T-helper 1 cell treated with Interleukin-12 subunit alpha and Interleukin-12 subunit beta and Interleukin-4 antibody, amounts not matched to agents 30 μg/mL and 1 μg/mL, for 36 hours (primary cell): ENCODE results near the gene SMIM32.

Source experiments
- H3K27ac Mint-ChIP-seq: one replicate; pipeline ENCODE4 v1.8.0; 2021; ENCODE audit warnings: mild to moderate bottlenecking, mixed read lengths
- H3K27me3 Mint-ChIP-seq: one replicate; pipeline ENCODE4 v1.8.0; 2021; ENCODE audit warnings: low read depth, mixed read lengths
- H3K36me3 Mint-ChIP-seq: one replicate; pipeline ENCODE4 v1.8.0; 2021; ENCODE audit warnings: low read depth, mixed read lengths
- H3K4me1 Mint-ChIP-seq: one replicate; pipeline ENCODE4 v1.8.0; 2021; ENCODE audit warnings: low read depth, mixed read lengths
- H3K4me3 Mint-ChIP-seq: one replicate; pipeline ENCODE4 v1.8.0; 2021; ENCODE audit warnings: mild to moderate bottlenecking, moderate library complexity, mixed read lengths
- H3K9me3 Mint-ChIP-seq: one replicate; pipeline ENCODE4 v1.8.0; 2021; ENCODE audit warnings: mixed read lengths

The SMIM32 gene

GRCh38 chr5:136185974-136186665 is 6.8 kb downstream of the SMIM32 start:
- Mint-ChIP-seq H3K27me3 (peaks cover 17% of the 10 kb centered on the region), H3K4me1 (no peaks in the 10 kb centered on the region), H3K36me3 (no peaks in the 10 kb centered on the region), H3K9me3 (no peaks in the 10 kb centered on the region), H3K27ac (no peak overlapping the region), H3K4me3 (no peak overlapping the region)

- H3K4me3 Mint-ChIP-seq, result no peak overlapping the region
- no peak overlapping the region for H3K27ac Mint-ChIP-seq
- H3K9me3 Mint-ChIP-seq, result no peaks in the 10 kb centered on the region
- no peaks in the 10 kb centered on the region for H3K4me1 Mint-ChIP-seq
- H3K36me3 Mint-ChIP-seq, result peaks cover 1% of the 10 kb centered on the region
- no peaks in the 10 kb centered on the region for H3K27me3 Mint-ChIP-seq
Observed at GRCh38 chr5:136182618-136183017, 10.3 kb downstream of the SMIM32 start.

GRCh38 chr5:136174021-136174659 is 18.8 kb downstream of the SMIM32 start:
- Mint-ChIP-seq H3K36me3 (peaks cover 4% of the 10 kb centered on the region), H3K9me3 (no peaks in the 10 kb centered on the region), H3K27ac (no peak overlapping the region), H3K27me3 (no peaks in the 10 kb centered on the region), H3K4me3 (no peak overlapping the region), H3K4me1 (no peaks in the 10 kb centered on the region)

GRCh38 chr5:136169218-136169617 is 23.7 kb downstream of the SMIM32 start:
- H3K4me1 Mint-ChIP-seq, result no peaks in the 10 kb centered on the region
- no peak overlapping the region for H3K4me3 Mint-ChIP-seq
- peaks cover 4% of the 10 kb centered on the region for H3K36me3 Mint-ChIP-seq
- no peaks in the 10 kb centered on the region for H3K27me3 Mint-ChIP-seq
- H3K27ac Mint-ChIP-seq, result no peak overlapping the region
- no peaks in the 10 kb centered on the region for H3K9me3 Mint-ChIP-seq

- H3K4me1 Mint-ChIP-seq, result no peaks in the 10 kb centered on the region
- H3K9me3 Mint-ChIP-seq, result no peaks in the 10 kb centered on the region
- no peak overlapping the region for H3K4me3 Mint-ChIP-seq
- H3K27me3 Mint-ChIP-seq, result no peaks in the 10 kb centered on the region
- no peak overlapping the region for H3K27ac Mint-ChIP-seq
- peaks cover 4% of the 10 kb centered on the region for H3K36me3 Mint-ChIP-seq
Observed at GRCh38 chr5:136166909-136167308, 26.1 kb downstream of the SMIM32 start.

- Mint-ChIP-seq H3K27me3 (no peaks in the 10 kb centered on the region), H3K4me3 (no peak overlapping the region), H3K4me1 (no peaks in the 10 kb centered on the region), H3K9me3 (no peaks in the 10 kb centered on the region), H3K27ac (no peak overlapping the region), H3K36me3 (peaks cover 6% of the 10 kb centered on the region)
Observed at GRCh38 chr5:136164226-136164625, 28.7 kb downstream of the SMIM32 start.

GRCh38 chr5:136162008-136162407 is 31.0 kb downstream of the SMIM32 start:
- H3K9me3 Mint-ChIP-seq, result no peaks in the 10 kb centered on the region
- no peaks in the 10 kb centered on the region for H3K27me3 Mint-ChIP-seq
- H3K27ac Mint-ChIP-seq, result no peak overlapping the region
- H3K4me1 Mint-ChIP-seq, result no peaks in the 10 kb centered on the region
- H3K36me3 Mint-ChIP-seq, result peaks cover 3% of the 10 kb centered on the region
- no peak overlapping the region for H3K4me3 Mint-ChIP-seq

GRCh38 chr5:136159457-136159856 is 33.5 kb downstream of the SMIM32 start:
- Mint-ChIP-seq H3K27ac (no peak overlapping the region), H3K9me3 (no peaks in the 10 kb centered on the region), H3K4me3 (no peak overlapping the region), H3K36me3 (peaks cover 6% of the 10 kb centered on the region), H3K27me3 (no peaks in the 10 kb centered on the region), H3K4me1 (no peaks in the 10 kb centered on the region)

- H3K36me3 Mint-ChIP-seq, result peaks cover 12% of the 10 kb centered on the region
Observed at GRCh38 chr5:136157514-136157913, 35.4 kb downstream of the SMIM32 start.

GRCh38 chr5:136155761-136156160 is 37.2 kb downstream of the SMIM32 start:
- no peak overlapping the region for H3K4me3 Mint-ChIP-seq
- H3K36me3 Mint-ChIP-seq, result peaks cover 10% of the 10 kb centered on the region
- H3K27ac Mint-ChIP-seq, result no peak overlapping the region
- no peaks in the 10 kb centered on the region for H3K27me3 Mint-ChIP-seq
- H3K9me3 Mint-ChIP-seq, result no peaks in the 10 kb centered on the region
- no peaks in the 10 kb centered on the region for H3K4me1 Mint-ChIP-seq

More at GRCh38 chr5:136157514-136157913, 35.4 kb downstream of the SMIM32 start:
- Mint-ChIP-seq H3K27me3 (no peaks in the 10 kb centered on the region), H3K27ac (no peak overlapping the region), H3K9me3 (no peaks in the 10 kb centered on the region), H3K4me1 (no peaks in the 10 kb centered on the region), H3K4me3 (no peak overlapping the region)

- H3K9me3 Mint-ChIP-seq, result no peaks in the 10 kb centered on the region
- peaks cover 9% of the 10 kb centered on the region for H3K36me3 Mint-ChIP-seq
- H3K4me1 Mint-ChIP-seq, result no peaks in the 10 kb centered on the region
- H3K4me3 Mint-ChIP-seq, result no peak overlapping the region
- H3K27me3 Mint-ChIP-seq, result no peaks in the 10 kb centered on the region
- no peak overlapping the region for H3K27ac Mint-ChIP-seq
Observed at GRCh38 chr5:136155078-136155477, 37.9 kb downstream of the SMIM32 start.

GRCh38 chr5:136153581-136154236 is 39.3 kb downstream of the SMIM32 start:
- Mint-ChIP-seq H3K36me3 (peaks cover 9% of the 10 kb centered on the region), H3K27ac (no peak overlapping the region), H3K4me1 (no peaks in the 10 kb centered on the region), H3K4me3 (no peak overlapping the region), H3K9me3 (no peaks in the 10 kb centered on the region), H3K27me3 (no peaks in the 10 kb centered on the region)

GRCh38 chr5:136149891-136150290 is 43.1 kb downstream of the SMIM32 start:
- H3K4me3 Mint-ChIP-seq, result no peak overlapping the region
- H3K36me3 Mint-ChIP-seq, result peaks cover 9% of the 10 kb centered on the region
- H3K9me3 Mint-ChIP-seq, result no peaks in the 10 kb centered on the region
- no peaks in the 10 kb centered on the region for H3K4me1 Mint-ChIP-seq
- peaks cover 3% of the 10 kb centered on the region for H3K27me3 Mint-ChIP-seq
- no peak overlapping the region for H3K27ac Mint-ChIP-seq

GRCh38 chr5:136147632-136148031 is 45.3 kb downstream of the SMIM32 start:
- no peaks in the 10 kb centered on the region for H3K9me3 Mint-ChIP-seq
- H3K4me3 Mint-ChIP-seq, result no peak overlapping the region
- H3K36me3 Mint-ChIP-seq, result no peaks in the 10 kb centered on the region
- H3K4me1 Mint-ChIP-seq, result no peaks in the 10 kb centered on the region
- H3K27me3 Mint-ChIP-seq, result peaks cover 3% of the 10 kb centered on the region
- H3K27ac Mint-ChIP-seq, result no peak overlapping the region

- Mint-ChIP-seq H3K4me1 (no peaks in the 10 kb centered on the region), H3K9me3 (no peaks in the 10 kb centered on the region), H3K27me3 (peaks cover 3% of the 10 kb centered on the region), H3K36me3 (no peaks in the 10 kb centered on the region), H3K27ac (no peak overlapping the region), H3K4me3 (no peak overlapping the region)
Observed at GRCh38 chr5:136146201-136146600, 46.8 kb downstream of the SMIM32 start.
